HL-60/S4 (cell line): ENCODE measurements around the gene KATNAL2.

ENCODE experiments used
- in situ Hi-C: fragments of 300-500 bp; cut with MboI; formaldehyde crosslinking; loops from 2 replicates; pipeline ENCODE4 v1.14.3; 2022; ENCODE audit warnings: low sequenced_read_pairs

The KATNAL2 gene, protein sequence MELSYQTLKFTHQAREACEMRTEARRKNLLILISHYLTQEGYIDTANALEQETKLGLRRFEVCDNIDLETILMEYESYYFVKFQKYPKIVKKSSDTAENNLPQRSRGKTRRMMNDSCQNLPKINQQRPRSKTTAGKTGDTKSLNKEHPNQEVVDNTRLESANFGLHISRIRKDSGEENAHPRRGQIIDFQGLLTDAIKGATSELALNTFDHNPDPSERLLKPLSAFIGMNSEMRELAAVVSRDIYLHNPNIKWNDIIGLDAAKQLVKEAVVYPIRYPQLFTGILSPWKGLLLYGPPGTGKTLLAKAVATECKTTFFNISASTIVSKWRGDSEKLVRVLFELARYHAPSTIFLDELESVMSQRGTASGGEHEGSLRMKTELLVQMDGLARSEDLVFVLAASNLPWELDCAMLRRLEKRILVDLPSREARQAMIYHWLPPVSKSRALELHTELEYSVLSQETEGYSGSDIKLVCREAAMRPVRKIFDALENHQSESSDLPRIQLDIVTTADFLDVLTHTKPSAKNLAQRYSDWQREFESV

DNA sequence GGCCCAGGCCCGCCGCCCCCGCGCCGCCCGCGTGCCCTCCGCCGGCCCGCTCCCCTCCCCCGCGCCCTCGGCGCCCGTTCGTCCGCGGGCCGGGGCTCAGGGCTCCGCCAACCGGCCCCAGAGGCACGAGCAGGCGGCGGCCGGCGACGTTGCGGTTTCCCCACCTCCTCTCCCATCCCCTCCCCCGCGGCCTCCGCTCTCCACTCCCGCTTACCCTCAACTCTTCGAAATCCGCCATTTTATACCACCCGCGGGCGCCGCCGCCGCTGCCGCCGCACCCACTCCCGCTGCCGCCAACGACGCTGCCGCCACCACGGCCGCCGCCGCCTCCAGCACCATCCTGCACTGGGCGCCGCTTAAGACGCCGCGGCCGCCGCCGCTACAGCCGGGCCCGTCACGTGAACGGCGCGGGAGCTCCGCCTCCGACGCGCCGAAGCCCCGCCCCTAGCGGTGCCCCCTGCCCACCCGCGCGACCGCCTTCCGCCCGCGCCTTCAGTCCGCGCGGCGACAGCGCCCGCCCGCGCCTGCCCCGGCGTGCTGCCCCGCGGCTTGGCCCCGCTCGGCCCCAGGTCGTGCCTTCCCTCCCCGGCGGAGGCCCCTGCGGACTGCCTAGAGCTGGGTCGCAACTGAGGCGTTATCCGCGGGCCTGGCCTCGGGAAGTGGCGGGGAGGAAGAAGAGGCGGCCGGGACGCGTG lies at the start of gene KATNAL2, which contains the start of gene PIAS2:
TSS of gene KATNAL2 (plus strand) at position 495 of the 695 bp plus-strand sequence. CDS start 29,271 bp downstream, outside the sequence.
TSS of gene PIAS2 (minus strand) at position 400 of the 695 bp plus-strand sequence. CDS start at position 238, 162 bp downstream.
- in situ Hi-C loops: no loop called here

DNA sequence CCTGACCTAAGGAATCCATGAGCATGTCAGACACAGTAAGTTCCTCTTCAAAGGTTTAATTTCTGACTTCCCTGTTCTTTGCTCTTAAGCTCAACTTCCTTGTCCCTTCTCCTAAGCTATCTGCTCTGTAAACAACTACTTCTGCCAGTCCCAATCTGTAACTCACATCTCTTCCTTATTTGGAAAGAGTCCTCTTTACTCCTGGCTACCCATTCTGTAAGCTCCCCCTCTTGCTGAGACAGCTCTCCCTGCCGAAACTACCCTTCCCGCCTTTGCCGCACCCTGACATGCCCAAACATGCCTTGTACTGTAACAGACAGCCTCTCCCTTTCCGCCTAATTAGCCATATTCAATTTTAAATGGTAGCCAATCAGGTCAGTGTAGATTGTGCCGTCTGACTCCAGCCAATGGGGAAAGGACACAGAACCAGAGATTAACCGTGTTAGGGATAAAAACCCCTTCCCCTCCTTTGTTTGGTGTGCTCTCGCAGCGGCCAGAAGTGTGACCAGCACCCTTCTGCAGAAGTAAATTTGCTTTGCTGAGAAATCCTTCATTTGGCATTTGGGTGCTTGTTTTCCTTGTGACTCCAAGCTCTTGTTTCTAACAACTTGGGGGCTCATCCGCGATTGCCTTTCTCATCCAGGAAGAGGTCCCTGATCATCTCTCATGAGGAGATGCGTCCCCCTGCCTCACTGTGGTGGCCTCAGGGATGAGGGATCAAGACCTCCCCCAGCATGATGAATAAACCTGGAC lies 49.1 kb upstream of the KATNAL2 start:
- in situ Hi-C loops: no loop called here

DNA sequence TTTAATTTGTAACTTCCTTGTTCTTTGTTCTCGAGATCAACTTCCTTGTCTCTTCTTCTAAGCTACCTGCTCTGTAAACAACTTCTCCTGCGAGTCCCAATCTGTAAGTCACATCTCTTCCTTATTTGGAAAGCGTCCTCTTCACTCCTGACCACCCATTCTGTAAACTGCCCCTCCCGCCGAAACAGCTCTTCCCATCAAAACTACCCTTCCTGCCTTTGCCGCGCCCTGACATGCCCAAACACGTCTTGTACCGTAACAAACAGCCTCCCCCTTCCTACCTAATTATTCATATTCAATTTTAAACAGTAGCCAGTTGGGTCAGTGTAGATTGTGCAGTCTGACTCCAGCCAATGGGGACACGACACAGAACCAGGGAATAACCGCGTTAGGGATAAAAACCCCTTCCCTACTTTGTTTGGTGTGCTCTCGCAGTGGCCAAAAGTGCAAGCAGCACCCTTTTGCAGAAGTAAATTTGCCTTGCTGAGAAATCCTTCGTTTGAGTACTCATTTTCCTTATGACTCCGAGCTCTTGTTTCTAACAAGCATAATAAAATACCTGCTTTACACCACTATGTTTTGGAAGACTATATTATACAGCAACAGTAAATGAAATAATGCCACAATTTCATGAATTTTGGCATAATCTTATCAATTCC lies 39.9 kb upstream of the KATNAL2 start:
- in situ Hi-C loops: no loop called here

DNA sequence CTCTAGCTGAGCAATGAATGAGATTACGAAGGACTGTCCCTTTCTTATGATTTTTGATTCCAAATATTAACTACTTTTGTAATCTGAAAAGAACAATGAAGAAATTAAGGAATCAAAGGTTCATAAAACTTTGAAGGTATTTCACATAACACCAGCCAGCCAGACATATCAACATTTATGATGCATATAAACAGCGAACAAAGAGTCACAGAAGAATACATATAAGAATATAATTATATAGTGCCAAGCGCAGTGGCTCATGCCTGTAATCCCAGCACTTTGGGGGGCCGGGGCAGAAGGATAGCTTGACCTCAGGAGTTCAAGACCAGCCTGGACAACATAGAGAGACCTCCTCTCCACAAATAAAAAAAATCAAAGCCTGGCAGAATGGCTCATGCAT lies 34.2 kb upstream of the KATNAL2 start:
- in situ Hi-C loops: no loop called here

DNA sequence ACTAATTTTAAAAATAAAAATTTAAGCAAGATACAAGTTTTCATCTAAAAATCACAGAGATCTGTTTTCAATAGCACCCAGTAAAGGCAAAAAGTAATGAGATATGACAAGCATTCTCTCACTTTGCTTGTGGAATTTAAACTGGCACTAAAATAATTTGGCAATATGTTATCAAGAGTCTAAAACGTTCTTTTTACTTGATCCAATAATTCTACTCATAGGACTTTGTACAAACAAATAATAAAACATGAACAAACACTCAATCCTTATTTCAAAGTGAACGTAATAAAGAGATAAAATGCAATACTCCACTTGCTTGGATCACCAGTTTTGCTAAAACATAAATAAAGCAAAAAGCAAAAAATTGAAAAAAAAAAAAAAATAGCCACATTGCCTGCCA lies 30.5 kb upstream of the KATNAL2 start:
- in situ Hi-C loops: no loop called here

DNA sequence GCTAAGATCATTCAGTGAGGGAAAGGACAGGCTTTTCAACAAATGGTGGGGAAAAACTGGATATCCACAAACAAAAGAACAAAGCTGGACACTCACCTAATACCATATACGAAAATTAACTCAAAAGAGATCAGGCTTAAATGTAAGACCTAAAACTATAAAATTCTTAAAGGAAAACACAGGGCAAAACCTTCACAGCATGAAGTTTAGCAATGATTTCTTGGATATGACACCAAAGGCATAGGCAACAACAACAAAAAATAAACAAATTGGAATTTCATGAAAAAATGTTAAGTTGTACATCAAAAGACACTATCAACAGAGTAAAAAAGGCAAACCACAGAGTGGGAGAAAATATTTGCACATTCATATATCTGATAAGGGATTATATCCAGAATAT lies 28.4 kb upstream of the KATNAL2 start:
- in situ Hi-C loops: no loop called here

DNA sequence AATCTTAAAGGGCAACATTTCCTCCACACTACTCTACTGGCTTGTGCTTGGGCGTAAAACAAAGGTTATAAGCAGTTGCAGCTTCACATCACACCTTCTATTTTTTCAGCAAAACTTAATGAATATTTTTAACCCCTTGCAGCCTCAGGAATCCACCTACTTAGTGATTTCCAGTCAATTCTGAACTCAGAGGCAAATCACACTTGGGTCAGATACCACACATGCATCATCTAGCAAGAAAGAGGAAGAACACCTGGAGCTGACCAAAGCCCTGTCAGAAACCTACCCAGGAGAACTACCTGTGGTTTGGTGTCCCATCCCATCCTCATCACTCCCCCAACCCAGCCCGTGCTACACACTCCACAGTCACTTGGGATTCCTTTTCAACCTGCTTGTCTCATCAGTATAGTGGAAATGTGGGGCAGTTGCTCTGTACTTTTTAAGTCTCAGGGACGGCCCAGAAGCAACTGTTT lies 25.6 kb upstream of the KATNAL2 start:
- in situ Hi-C loops: no loop called here

DNA sequence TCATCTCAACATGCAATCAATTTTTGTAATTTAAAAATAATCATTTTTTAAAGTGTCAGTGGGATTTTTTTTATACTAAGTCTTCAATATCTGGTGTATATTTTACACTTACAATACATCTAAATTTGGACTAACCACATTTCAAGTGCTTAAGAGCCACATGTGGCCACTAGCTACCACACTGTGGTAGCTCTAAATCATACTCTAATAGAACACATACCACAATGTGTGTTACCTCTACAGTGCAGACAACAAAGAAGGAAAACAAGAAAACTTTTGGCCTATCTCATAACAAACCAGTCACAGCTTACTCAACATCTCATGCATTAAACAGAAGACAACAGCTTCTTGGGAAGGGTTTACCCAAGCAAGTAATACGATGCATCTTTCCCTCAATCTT lies 24.6 kb upstream of the KATNAL2 start:
- in situ Hi-C loops: no loop called here

DNA sequence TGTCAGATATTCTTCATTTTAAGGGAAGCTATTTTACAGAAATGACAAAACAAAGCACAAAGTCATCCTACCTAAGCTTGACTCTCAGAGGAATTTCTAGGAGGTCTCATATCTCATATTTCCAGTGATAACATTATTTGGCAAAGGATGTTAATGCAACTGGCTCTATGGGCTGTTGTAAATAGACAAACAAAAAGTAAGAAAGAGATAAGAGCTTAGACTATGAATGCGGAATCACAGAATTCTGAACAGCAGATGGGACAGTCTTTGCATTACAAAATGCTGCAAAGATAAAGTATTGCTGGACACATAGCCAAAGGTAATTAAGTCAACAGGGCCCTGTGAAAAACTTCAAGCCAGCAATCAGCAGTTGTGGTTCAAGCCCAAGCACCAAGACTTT lies 24.0 kb upstream of the KATNAL2 start:
- in situ Hi-C loops: no loop called here

DNA sequence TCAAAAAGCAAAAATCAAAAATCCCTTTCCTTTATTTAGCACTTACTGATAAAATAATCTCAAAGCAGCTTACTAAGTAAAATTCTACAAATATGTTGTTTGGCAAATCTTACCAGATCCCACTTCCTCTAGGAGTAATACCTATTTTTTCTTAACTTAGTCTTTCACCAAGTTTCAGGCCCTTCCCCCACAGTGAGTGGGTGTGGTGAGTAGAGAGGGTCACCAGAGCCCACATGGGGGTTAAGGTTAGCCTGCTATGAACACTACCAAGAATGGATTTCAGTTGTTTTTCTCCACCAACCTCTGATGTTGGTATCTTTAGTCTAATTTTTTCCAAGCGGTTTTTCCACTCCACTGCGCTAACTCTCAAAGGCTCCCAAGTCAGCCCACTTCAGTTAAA lies 23.3 kb upstream of the KATNAL2 start:
- in situ Hi-C loops: no loop called here

DNA sequence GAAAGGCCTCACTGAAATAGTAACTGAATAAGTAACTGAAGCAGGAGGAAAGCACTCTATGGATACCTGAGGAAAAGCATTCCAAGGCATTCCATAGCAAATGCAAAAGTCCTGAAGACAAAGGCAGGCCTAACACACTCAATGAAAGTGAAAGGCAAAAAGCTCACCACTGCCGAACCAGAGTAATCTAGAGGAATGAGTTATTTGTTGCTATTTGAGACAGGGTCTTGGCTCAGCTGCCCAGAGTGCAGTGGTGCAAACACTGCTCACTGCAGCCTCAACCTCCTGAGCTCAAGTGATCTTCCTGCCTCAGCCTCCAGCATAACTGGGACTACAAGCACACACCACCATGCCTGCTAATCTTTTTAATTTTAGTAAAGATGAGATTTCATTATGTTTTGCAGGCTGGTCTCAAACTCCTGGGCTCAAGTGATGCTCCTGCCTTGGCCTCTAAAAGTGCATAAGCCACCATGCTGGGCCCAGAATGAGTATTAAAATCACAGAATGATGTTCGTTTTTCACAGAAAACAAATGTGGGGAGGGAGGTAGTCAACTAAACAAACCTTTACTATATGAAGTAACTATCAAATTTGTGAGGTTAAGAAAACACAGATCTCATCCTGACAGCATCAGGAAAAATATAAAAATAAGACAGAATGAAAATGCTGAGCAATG lies 18.0 kb upstream of the KATNAL2 start:
- in situ Hi-C loops: no loop called here

DNA sequence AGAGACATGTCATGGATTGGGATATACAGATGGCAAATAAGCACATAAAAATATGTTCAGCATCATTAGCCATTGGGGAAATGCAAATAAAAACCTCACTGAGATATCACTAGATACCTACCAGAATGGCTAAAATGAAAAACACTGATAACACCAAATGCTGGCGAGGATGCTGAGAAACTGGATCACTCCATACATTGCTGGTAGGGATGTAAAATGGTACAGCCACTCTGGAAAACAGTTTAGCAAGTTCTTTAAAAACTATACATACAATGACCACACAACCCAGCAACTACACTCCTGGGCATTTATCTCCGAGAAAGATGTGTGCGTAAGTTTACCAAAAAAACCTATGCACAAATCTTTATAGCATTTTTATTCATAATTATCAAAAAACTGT lies 14.0 kb upstream of the KATNAL2 start:
- in situ Hi-C loops: no loop called here

DNA sequence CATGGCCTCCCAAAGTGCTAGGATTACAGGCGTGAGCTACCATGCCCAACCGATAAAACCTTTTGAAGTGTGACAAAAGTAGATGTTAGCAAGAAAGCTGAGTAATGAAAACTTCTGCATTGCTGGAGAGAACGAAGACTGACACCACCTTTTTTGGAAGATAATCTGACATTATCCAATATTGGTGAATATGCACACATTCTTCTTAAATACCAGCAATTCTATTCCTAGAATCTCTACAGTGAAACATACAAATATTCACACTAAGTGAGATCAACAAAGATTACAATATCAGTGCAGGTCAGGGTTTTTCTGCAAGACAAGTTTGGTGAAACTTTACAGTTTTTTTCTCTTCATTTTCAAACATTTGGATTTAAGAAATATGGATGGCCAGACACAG lies 7.9 kb upstream of the KATNAL2 start:
- in situ Hi-C loops: no loop called here

DNA sequence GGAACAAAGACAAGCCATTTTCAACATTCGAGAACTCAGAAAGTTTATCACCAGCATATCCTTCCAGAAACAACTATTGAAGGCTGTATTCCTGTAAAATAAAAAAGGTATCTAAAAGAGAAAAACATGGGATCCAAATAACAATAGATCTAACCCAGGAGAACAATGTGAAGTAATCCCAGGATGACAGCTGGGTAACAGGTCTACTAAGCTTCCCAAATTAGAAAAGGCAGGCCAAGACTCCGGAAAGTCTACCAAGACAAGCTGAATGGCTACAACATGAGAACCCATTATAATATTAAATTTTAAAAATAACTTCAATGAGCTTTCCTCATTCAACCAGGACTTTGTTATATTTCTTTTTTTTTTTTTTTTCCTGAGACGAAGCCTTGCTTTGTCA lies 6.5 kb upstream of the KATNAL2 start:
- in situ Hi-C loops: no loop called here

DNA sequence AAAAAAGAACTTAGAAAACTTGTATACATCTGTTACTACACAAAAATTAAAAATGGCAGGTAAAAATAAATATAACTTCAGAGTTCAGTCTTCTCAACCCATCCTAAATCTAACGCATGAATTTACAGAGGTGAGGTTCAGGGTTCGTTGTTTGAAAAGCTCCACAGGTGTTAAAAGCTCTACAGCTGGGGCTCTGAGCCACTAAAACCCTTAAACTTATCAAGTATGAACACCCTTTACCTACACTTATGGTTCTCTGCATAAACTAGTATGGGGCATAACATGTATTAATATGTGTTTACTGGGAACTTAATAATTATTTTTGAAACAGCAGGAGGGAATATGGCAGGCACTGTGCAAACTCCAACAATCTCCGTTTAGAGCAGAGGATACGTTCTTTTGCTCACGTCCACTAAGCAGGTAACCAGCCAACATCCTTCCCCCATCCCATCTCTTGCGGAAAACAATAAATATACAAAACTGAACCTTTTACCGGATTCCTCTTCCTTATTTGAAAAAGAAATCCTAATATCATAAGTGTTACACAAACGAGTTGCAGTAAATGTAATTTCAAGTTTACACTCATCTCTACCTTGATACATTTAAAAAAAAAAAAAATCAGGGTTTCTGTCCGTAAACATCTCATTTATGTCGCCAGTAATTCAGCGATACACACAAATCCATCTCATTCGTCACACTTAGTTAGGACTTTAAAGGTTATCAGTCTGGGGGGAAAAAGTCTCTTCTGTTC lies 1.4 kb upstream of the KATNAL2 start:
- in situ Hi-C loops: no loop called here

DNA sequence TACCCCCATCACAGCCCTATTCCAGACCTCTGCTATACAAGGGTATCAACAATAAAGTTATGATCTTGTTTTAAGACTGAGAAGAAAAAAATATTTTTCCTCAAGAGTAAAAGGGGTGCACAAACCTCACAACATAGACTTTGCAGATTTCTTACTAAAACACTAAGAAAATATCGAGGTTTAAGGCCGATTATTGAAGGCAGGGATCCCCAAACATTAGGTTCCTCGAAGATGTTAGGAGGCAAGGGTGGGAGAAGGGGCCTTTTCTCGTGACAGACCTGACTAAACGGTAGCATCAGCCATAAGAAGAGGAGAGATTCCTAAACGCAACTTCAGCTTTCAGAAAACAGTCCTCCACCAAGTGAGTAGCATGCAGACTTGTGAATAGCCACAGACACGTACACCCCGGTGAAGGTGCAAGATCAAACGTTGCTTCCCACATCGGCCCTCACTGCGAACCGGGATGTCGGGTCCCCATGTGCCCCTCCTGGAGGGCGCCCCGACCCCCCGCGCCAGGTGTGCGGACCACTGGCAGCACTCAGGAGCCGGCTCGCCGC lies 773 bp upstream of the KATNAL2 start:
- in situ Hi-C loops: no loop called here

DNA sequence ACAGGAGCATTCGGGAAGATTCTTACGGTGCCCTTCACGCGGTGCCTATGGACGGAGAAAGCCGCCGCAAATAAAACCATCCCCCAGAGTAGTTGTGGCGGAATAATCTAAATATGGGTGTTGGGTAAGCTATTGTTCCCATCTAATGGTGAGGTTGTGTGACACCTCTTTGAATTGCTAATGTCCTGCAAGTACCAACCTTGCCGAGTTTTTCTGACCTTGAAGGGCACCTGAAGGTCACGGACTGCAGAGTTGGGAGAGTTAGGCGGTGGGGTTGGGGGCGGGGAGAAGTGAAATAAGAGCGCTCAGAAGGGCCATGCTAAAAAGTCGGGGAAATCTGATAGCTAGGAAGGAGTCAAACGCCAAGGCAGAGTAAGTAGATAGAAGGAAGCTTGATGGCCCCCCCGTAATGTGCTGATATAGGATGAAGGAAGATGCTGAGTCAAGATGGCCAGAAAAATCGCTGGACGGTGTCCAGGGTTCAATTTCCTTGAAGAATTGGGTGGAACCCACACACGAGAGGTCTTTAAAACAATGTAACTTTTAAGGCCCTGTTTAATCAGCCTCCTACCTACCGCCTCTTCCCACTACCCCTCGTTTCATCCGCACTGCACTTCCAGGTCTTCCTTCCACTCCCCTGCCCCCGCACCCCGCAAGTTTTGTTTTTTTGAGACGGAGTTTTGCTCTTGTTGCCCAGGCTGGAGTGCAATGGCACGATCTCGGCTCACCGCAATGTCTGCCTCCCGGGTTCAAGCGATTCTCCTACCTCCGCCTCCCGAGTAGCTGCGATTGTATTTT lies 600 bp downstream of the KATNAL2 start:
- in situ Hi-C loops: no loop called here

DNA sequence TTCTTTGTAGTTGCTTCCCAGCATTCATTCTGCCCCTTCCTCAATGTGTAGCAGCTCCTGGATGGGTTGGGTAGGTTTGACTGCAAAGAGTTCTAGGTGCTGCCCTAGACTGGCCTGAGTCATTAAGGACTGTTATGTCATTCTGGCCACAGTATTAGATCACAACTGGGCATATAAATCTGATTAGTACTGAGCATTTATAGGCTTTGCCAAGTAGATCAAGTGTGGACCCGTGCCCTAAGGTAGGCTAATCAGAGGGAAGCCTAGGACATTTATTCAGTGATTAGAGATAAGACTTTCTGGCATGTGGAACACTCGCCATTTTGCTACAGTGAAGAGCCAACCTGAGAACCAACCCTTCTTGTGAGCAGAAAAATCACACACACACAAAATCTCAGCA lies 2.7 kb downstream of the KATNAL2 start:
- in situ Hi-C loops: no loop called here
